ENCODE measurements around the gene PIK3C2G. TPM values are rescaled to one million over a fixed set of nuclear protein-coding genes. Genes with fewer than 3 reads are reported as not detected.

Gene PIK3C2G
- total and polyA plus RNA-seq, 7 donors, result under 0.01 TPM; not detected in 6

- H3K4me3 ChIP-seq, result no peak overlapping the region
- no peak for DNase-seq
- H3K9me3 ChIP-seq, result no peaks in the 10 kb centered on the region
- TF ChIP-seq, protein P1, sequence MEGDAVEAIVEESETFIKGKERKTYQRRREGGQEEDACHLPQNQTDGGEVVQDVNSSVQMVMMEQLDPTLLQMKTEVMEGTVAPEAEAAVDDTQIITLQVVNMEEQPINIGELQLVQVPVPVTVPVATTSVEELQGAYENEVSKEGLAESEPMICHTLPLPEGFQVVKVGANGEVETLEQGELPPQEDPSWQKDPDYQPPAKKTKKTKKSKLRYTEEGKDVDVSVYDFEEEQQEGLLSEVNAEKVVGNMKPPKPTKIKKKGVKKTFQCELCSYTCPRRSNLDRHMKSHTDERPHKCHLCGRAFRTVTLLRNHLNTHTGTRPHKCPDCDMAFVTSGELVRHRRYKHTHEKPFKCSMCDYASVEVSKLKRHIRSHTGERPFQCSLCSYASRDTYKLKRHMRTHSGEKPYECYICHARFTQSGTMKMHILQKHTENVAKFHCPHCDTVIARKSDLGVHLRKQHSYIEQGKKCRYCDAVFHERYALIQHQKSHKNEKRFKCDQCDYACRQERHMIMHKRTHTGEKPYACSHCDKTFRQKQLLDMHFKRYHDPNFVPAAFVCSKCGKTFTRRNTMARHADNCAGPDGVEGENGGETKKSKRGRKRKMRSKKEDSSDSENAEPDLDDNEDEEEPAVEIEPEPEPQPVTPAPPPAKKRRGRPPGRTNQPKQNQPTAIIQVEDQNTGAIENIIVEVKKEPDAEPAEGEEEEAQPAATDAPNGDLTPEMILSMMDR (IDR thresholded peaks at IDR 0.05), result no peak
- no peaks in the 10 kb centered on the region for H3K27me3 ChIP-seq (ENCODE audit: insufficient read depth in 3 of 3, low read length in 2 of 3)
- 57 to 74% (median 64%) methylated on average over 3 of the region's 3 CpGs for WGBS, 3 donors
- H3K4me1 ChIP-seq, result no peaks in the 10 kb centered on the region
- intact Hi-C loops (cut with DNase I), result no loop called here
- H3K27ac ChIP-seq, result no peak overlapping the region
- H3K36me3 ChIP-seq (ENCODE audit: insufficient read depth in 1 of 2, low read depth in 1 of 2), result no peaks in the 10 kb centered on the region
- no peak for ATAC-seq
These were observed 184.8 kb downstream of the PIK3C2G start for GRCh38 chr12:18446061-18446644.

DNA sequence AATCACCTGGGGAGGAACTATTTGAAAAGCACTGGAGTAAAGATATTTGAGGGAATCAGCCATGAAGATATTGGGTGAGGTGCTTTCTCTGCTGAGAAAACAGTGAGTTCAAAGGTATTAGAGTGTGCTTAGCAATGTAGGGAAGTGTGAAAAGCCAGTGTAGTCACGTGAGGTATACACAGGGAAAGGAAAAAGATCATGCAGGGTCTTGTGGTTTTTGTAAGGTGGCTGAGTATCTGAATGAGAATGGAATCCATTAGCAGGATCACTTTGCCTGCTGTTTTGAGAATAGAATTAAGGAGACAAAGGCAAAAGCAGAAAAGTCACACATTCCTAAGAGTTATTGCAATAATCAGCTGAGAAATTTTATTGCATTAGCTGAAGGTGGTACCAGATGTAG is 193.0 kb downstream of the PIK3C2G start:
- Histone ChIP-seq H3K4me3 (no peak overlapping the region), H3K36me3 (ENCODE audit: insufficient read depth in 1 of 2, low read depth in 1 of 2) (no peaks in the 10 kb centered on the region), H3K9me3 (no peaks in the 10 kb centered on the region), H3K4me1 (no peaks in the 10 kb centered on the region), H3K27me3 (ENCODE audit: insufficient read depth in 3 of 3, low read length in 2 of 3) (no peaks in the 10 kb centered on the region), H3K27ac (no peak overlapping the region)
- DNase-seq (no peak), ATAC-seq (no peak)
- TF ChIP-seq, protein P1 (IDR thresholded peaks at IDR 0.05), result no peak
- WGBS, 3 donors, result 29 to 47% (median 45%) methylated on average over 1 of the region's 1 CpG
- intact Hi-C loops (cut with DNase I), result no loop called here

- DNase-seq (no peak), ATAC-seq (no peak)
- H3K36me3 ChIP-seq (ENCODE audit: insufficient read depth in 1 of 2, low read depth in 1 of 2), result no peaks in the 10 kb centered on the region
- no peaks in the 10 kb centered on the region for H3K9me3 ChIP-seq
- WGBS, 3 donors, result 91 to 98% (median 95%) methylated on average over 2 of the region's 2 CpGs
- H3K27me3 ChIP-seq (ENCODE audit: insufficient read depth in 3 of 3, low read length in 2 of 3), result no peaks in the 10 kb centered on the region
- no peak overlapping the region for H3K4me3 ChIP-seq
- TF ChIP-seq, protein P1 (IDR thresholded peaks at IDR 0.05), result no peak
- intact Hi-C loops (cut with DNase I), result no loop called here
- H3K27ac ChIP-seq, result no peak overlapping the region
- no peaks in the 10 kb centered on the region for H3K4me1 ChIP-seq
These were observed 195.0 kb downstream of the PIK3C2G start for GRCh38 chr12:18456344-18456743.

GRCh38 chr12:18457362-18457761 is 196.0 kb downstream of the PIK3C2G start:
- Histone ChIP-seq H3K4me3 (no peak overlapping the region), H3K27me3 (ENCODE audit: insufficient read depth in 3 of 3, low read length in 2 of 3) (no peaks in the 10 kb centered on the region), H3K4me1 (no peaks in the 10 kb centered on the region), H3K9me3 (no peaks in the 10 kb centered on the region), H3K36me3 (ENCODE audit: insufficient read depth in 1 of 2, low read depth in 1 of 2) (no peaks in the 10 kb centered on the region), H3K27ac (no peak overlapping the region)
- 37 to 74% (median 49%) methylated on average over 1 of the region's 1 CpG for WGBS, 3 donors
- TF ChIP-seq, protein P1 (IDR thresholded peaks at IDR 0.05), result no peak
- ATAC-seq, result no peak
- no peak for DNase-seq
- intact Hi-C loops (cut with DNase I), result no loop called here

DNA sequence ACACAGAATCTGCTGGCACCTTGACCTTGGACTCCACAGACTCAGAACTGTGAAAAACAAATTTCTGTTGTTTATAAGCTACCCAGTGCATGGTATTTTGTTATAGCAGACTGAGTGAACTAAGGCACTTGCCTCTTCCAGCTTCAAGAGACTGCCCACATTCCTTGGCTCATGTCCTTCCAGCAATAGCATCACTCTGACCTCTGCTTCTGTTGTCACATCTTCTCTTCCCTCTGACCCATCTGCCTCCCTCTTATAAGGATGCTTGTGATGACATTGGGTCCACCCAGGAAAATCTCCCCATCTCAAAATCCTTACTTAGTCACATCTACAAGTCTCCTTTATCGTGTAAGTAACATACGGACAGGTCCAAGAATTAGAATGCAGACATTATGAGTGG is 200.4 kb downstream of the PIK3C2G start:
- Histone ChIP-seq H3K9me3 (no peaks in the 10 kb centered on the region), H3K36me3 (ENCODE audit: insufficient read depth in 1 of 2, low read depth in 1 of 2) (no peaks in the 10 kb centered on the region), H3K27ac (no peak overlapping the region), H3K4me1 (no peaks in the 10 kb centered on the region), H3K27me3 (ENCODE audit: insufficient read depth in 3 of 3, low read length in 2 of 3) (no peaks in the 10 kb centered on the region), H3K4me3 (no peak overlapping the region)
- no peak for DNase-seq
- 38 to 55% (median 52%) methylated on average over 2 of the region's 2 CpGs for WGBS, 3 donors
- ATAC-seq, result no peak
- TF ChIP-seq, protein P1 (IDR thresholded peaks at IDR 0.05), result no peak
- intact Hi-C loops (cut with DNase I), result no loop called here
